PFSK-1 (cell line): Measurements from ENCODE around the gene MEGF6.

ENCODE experiments used
- FOXP2 ChIP-seq: optimal IDR thresholded peaks from 2 replicates; pipeline ENCODE3; 2011; ENCODE audit warnings: borderline replicate concordance, control low read depth, inconsistent platforms; ENCODE audit not compliant: insufficient read depth; ENCODE audit errors: extremely low read length, extremely low read depth
- POLR2AphosphoS5 ChIP-seq: IDR thresholded peaks from 2 replicates; pipeline ENCODE4 v1.6.1; 2012; ENCODE audit warnings: low read depth, mild to moderate bottlenecking, control low read depth, low read length, moderate library complexity
- SIN3A ChIP-seq: IDR thresholded peaks from 2 replicates; pipeline ENCODE4 v1.6.1; 2012; ENCODE audit warnings: mild to moderate bottlenecking, low read length, moderate library complexity, borderline replicate concordance; ENCODE audit not compliant: insufficient read depth
- TAF1 ChIP-seq: IDR thresholded peaks from 2 replicates; pipeline ENCODE4 v1.6.1; 2012; ENCODE audit warnings: low read length, control low read depth, borderline replicate concordance; ENCODE audit not compliant: insufficient read depth
- TF ChIP-seq, protein P1 (sequence below), 2 experiments: IDR thresholded peaks; 2 replicates each; pipeline versions ENCODE4 v1.6.1 to v1.8.0; 2011 to 2012; ENCODE audit warnings: low read depth in 2 of 2, low read length in 2 of 2, control low read depth in 1 of 2, inconsistent platforms in 1 of 2, mild to moderate bottlenecking in 1 of 2, moderate library complexity in 1 of 2; ENCODE audit not compliant: insufficient read depth in 1 of 2

The MEGF6 gene

DNA sequence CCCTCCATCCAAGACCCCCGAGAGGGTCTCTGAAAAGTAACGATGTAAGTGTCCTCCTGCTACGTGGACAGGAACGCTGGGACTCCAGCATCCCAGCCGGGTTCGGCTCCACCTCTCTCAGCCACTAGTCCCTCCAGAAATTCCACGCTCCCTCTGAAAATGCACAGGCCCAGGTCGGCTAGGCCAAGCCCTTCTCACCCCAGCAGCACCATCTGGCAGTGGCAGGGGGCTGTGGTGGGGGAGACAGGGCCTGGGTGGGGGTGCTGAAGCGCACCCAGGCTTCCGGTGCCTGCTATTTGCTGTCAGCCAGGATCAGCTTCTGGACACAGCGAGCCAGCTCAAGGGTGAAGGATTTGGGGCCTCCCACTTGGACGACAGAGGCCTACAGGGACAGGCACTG lies 83.5 kb downstream of the MEGF6 start:
- TF ChIP-seq TAF1 (no peak), FOXP2 (no peak), SIN3A (no peak), POLR2AphosphoS5 (no peak)
- TF ChIP-seq, protein P1, sequence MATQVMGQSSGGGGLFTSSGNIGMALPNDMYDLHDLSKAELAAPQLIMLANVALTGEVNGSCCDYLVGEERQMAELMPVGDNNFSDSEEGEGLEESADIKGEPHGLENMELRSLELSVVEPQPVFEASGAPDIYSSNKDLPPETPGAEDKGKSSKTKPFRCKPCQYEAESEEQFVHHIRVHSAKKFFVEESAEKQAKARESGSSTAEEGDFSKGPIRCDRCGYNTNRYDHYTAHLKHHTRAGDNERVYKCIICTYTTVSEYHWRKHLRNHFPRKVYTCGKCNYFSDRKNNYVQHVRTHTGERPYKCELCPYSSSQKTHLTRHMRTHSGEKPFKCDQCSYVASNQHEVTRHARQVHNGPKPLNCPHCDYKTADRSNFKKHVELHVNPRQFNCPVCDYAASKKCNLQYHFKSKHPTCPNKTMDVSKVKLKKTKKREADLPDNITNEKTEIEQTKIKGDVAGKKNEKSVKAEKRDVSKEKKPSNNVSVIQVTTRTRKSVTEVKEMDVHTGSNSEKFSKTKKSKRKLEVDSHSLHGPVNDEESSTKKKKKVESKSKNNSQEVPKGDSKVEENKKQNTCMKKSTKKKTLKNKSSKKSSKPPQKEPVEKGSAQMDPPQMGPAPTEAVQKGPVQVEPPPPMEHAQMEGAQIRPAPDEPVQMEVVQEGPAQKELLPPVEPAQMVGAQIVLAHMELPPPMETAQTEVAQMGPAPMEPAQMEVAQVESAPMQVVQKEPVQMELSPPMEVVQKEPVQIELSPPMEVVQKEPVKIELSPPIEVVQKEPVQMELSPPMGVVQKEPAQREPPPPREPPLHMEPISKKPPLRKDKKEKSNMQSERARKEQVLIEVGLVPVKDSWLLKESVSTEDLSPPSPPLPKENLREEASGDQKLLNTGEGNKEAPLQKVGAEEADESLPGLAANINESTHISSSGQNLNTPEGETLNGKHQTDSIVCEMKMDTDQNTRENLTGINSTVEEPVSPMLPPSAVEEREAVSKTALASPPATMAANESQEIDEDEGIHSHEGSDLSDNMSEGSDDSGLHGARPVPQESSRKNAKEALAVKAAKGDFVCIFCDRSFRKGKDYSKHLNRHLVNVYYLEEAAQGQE (IDR thresholded peaks at IDR 0.05; ENCODE audit: insufficient read depth in 1 of 2, low read depth in 2 of 2, low read length in 2 of 2): no peak

DNA sequence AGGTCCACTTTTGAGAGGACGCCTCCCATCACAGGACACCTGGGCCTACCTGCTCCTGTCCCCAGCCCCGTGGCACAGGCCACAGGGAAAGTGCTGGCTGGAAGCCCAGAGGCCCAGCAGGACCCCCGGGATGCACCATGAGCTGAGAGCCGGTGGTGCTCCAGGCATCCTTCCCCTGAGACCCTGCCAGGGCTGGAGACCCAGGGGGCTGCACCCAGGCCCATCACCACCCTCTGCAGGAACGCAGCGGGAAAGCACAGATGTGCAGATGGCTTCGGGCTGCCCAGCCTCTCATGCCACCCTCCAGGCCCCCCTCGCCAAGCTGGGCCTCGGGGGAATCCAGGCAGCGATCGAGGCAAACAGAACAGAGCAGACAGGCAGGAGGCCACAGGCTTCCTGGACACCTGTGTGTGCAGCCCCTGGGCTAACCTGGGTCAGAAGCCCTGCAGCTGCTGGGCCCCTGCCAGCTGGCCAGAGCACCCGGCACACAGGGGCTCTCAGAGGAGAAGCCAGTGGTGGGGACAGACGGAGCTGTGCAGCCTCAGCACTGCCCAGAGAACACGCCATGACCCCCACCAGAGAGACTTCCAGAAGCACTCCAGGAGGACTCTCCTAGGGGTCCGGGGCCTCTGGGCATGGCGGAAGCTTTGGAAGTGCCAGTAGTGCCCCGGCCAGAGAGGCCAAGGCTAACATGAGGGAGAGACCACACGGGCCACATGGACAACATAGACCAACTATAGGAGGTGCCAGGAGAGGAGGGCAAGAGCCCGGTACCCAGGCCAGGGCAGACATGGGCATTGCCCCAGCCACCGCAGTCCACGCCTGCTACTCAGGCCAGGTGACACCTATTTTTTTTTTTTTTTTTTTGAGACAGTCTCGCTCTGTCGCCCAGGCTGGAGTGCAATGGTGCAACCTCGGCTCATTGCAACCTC lies 85.5 kb downstream of the MEGF6 start:
- no peak for TF ChIP-seq SIN3A
- TF ChIP-seq FOXP2: no peak
- TF ChIP-seq POLR2AphosphoS5: no peak
- TF ChIP-seq, protein P1 (IDR thresholded peaks at IDR 0.05; ENCODE audit: insufficient read depth in 1 of 2, low read depth in 2 of 2, low read length in 2 of 2): no peak
- no peak for TF ChIP-seq TAF1

DNA sequence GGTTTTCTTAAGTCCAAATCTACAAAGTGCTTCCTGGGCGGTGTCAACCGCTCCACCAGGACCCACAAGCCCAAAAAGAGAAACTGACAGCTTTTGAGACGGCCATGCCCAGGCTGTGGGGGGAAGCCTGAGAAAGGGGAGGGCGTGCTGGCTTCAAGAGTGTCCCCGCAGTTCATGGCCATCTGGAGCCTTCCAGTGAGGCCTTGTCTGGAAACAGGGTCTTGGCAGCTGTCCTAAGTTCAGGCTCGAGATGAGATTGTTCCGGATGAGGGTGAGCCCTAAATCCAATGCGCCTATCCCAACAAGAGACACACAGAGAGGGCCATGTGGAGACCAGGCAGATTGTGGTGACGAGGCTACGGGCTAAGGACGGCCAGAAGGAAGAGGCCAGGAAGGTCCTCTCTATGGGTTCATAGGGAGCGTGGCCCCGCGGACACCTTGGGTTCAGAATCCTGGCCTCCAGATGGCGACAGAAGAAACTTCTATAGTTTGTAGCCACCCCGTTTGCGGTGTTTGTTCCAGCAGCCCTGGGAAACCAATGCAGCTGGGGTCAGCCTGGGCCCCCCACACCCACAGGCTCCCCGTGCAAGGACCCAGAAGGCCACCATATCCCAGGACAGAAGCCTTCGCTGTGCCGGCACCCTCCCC lies 86.6 kb downstream of the MEGF6 start:
- TF ChIP-seq, protein P1 (IDR thresholded peaks at IDR 0.05; ENCODE audit: insufficient read depth in 1 of 2, low read depth in 2 of 2, low read length in 2 of 2): no peak
- no peak for TF ChIP-seq FOXP2
- TF ChIP-seq SIN3A: no peak
- TF ChIP-seq POLR2AphosphoS5: no peak
- no peak for TF ChIP-seq TAF1

DNA sequence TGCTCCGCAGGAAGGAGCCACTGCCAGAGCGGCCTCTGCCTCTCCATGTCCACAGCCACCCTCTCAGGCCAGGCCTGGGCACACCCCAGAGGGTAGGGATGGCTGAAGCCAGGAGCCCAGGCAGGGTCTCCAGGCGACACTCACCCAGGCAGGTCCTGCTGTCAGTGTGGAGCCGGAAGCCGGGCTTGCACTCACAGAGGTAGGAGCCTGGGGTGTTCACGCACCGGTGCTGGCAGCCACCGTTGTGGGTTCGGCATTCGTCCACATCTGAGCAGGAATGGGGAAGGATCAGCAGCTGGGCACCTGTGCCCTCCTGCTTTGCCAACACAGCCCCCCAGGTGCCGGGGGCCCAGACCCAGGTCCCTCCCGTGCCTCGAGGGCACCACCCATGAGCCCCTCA lies 87.3 kb downstream of the MEGF6 start:
- TF ChIP-seq FOXP2 (no peak), SIN3A (no peak), TAF1 (no peak), POLR2AphosphoS5 (no peak)

DNA sequence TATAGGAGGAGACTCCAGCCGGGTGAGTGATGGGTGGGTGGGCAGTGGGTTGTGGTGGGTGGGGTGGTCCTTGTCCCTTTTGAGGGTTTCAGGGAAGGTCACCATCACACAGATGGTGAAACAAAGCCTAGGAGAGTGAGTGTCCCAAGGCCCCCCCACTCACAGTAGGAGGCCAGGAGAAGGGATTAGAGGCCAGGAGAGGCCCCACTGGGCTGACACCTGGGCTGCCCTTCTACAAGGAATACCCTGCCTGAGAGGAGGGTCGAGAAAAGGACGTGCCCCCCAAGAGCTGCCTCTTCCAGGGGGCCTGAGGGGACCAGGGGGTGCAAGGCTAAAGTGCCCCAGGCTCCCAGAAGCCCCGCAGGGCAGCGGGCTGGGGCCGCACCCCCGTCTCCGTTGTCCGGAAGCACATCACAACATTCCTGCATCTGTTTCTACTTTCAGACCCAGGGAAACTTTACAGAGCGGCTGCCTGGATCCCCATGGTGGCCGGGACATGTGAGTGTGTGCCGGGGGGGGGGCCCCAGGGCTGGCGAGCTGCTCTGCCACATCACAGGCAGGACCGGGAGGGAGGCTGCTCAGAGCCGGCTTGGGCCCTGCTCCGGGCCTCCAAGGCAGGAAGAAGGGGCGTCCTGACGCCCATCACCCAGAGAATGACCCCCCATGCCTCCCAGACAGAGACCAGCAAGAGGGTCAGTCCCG lies 88.6 kb downstream of the MEGF6 start:
- no peak for TF ChIP-seq FOXP2
- TF ChIP-seq POLR2AphosphoS5: no peak
- no peak for TF ChIP-seq SIN3A
- TF ChIP-seq, protein P1 (IDR thresholded peaks at IDR 0.05; ENCODE audit: insufficient read depth in 1 of 2, low read depth in 2 of 2, low read length in 2 of 2): no peak
- no peak for TF ChIP-seq TAF1
